Lower lobe of right lung (tissue), 2 donors: ENCODE data around the gene FCRL2. TPM values are rescaled to one million over a fixed set of nuclear protein-coding genes. Genes with fewer than 3 reads are reported as not detected.

Experiments used
- ATAC-seq, 2 donors: fragments of 200-7000 bp; cut with Tn5 transposase; one replicate each; pipeline ENCODE4 v1.9.1; 2020 to 2022; ENCODE audit warnings: mild to moderate bottlenecking in 2 of 2, moderate library complexity in 2 of 2
- DNase-seq: peaks from one replicate; pipeline ENCODE4 v3.0.0-alpha.2; 2020
- H3K27ac ChIP-seq: fragments of 200-600 bp; one replicate; pipeline ENCODE4 v1.8.0; 2022
- H3K27me3 ChIP-seq: fragments of 200-600 bp; one replicate; pipeline ENCODE4 v1.8.0; 2022; ENCODE audit warnings: low read depth
- H3K36me3 ChIP-seq: fragments of 200-600 bp; one replicate; pipeline ENCODE4 v1.8.0; 2022; ENCODE audit warnings: mild to moderate bottlenecking
- H3K4me1 ChIP-seq: fragments of 200-600 bp; one replicate; pipeline ENCODE4 v1.8.0; 2022
- H3K4me3 ChIP-seq: fragments of 200-600 bp; one replicate; pipeline ENCODE4 v1.8.0; 2022; ENCODE audit warnings: mild to moderate bottlenecking
- H3K9me3 ChIP-seq: fragments of 200-600 bp; one replicate; pipeline ENCODE4 v1.8.0; 2022
- CTCF ChIP-seq: fragments of 200-600 bp; IDR thresholded peaks from one replicate; pipeline ENCODE4 v1.8.0; 2022; ENCODE audit warnings: antibody characterized with exemption, mild to moderate bottlenecking
- intact Hi-C: fragments of 100-400 bp; cut with DNase I; formaldehyde crosslinking; loops from one replicate; pipeline ENCODE4 v1.11.0; 2022
- total RNA-seq: library from RNA; stranded (reverse); fragmentation: NEBNext Ultra II Directional; extraction: Animal tissue kit (Norgen Biotek cat#: 25700); gene quantifications from one replicate; pipeline ENCODE4 v1.2.1, GENCODE V29; 2021
- donor health status: DM: no; HTN: yes; CAD: no; lungs with severe emphysema.

FCRL2 gene
- total RNA-seq, 1 donor from 2014 or later, result 1.3 TPM

- TF ChIP-seq CTCF, result no peak
- intact Hi-C loops, result no loop called here
- no peaks in the 10 kb centered on the region for H3K27me3 ChIP-seq
- no peak overlapping the region for H3K4me3 ChIP-seq
- ATAC-seq (peak in 1 of 2 donors; percentile 23), DNase-seq (no peak)
- no peaks in the 10 kb centered on the region for H3K36me3 ChIP-seq
- no peaks in the 10 kb centered on the region for H3K9me3 ChIP-seq
- no peak overlapping the region for H3K27ac ChIP-seq
- no peaks in the 10 kb centered on the region for H3K4me1 ChIP-seq
These were observed 29.7 kb upstream of the FCRL2 start for GRCh38 chr1:157806431-157807149.

GRCh38 chr1:157803851-157804250 lies 26.9 kb upstream of the FCRL2 start:
- Histone ChIP-seq H3K36me3 (no peaks in the 10 kb centered on the region), H3K4me3 (no peak overlapping the region), H3K27ac (no peak overlapping the region), H3K9me3 (no peaks in the 10 kb centered on the region), H3K4me1 (no peaks in the 10 kb centered on the region), H3K27me3 (no peaks in the 10 kb centered on the region)
- intact Hi-C loops, result no loop called here
- ATAC-seq (peak; percentile 78 to 88), DNase-seq (peak; percentile 61)
- no peak for TF ChIP-seq CTCF

- Histone ChIP-seq H3K4me3 (no peak overlapping the region), H3K27me3 (no peaks in the 10 kb centered on the region), H3K9me3 (no peaks in the 10 kb centered on the region), H3K36me3 (no peaks in the 10 kb centered on the region), H3K27ac (no peak overlapping the region), H3K4me1 (no peaks in the 10 kb centered on the region)
- intact Hi-C loops, result no loop called here
- no peak for TF ChIP-seq CTCF
- no peak for DNase-seq
- ATAC-seq, result no peak
These were observed 23.1 kb upstream of the FCRL2 start for GRCh38 chr1:157799996-157800395.

- intact Hi-C loops, result no loop called here
- peak; percentile 80 to 87 for ATAC-seq
- TF ChIP-seq CTCF, result no peak
These were observed 21.3 kb upstream of the FCRL2 start for GRCh38 chr1:157798211-157798610.

GRCh38 chr1:157785248-157785647 lies 8.3 kb upstream of the FCRL2 start:
- Histone ChIP-seq H3K27ac (no peak overlapping the region), H3K27me3 (peaks cover 4% of the 10 kb centered on the region), H3K4me1 (no peaks in the 10 kb centered on the region), H3K9me3 (no peaks in the 10 kb centered on the region), H3K36me3 (no peaks in the 10 kb centered on the region), H3K4me3 (no peak overlapping the region)
- no peak for DNase-seq
- intact Hi-C loops, result no loop called here
- ATAC-seq, result no peak
- TF ChIP-seq CTCF, result no peak

More at GRCh38 chr1:157798211-157798610, 21.3 kb upstream of the FCRL2 start:
- H3K4me3 ChIP-seq, result no peak overlapping the region
- no peak overlapping the region for H3K27ac ChIP-seq
- no peaks in the 10 kb centered on the region for H3K27me3 ChIP-seq
- H3K9me3 ChIP-seq, result peaks cover 2% of the 10 kb centered on the region
- DNase-seq, result no peak
- no peaks in the 10 kb centered on the region for H3K36me3 ChIP-seq
- H3K4me1 ChIP-seq, result no peaks in the 10 kb centered on the region
